ENCODE results near the gene DFFA.

The DFFA gene, protein sequence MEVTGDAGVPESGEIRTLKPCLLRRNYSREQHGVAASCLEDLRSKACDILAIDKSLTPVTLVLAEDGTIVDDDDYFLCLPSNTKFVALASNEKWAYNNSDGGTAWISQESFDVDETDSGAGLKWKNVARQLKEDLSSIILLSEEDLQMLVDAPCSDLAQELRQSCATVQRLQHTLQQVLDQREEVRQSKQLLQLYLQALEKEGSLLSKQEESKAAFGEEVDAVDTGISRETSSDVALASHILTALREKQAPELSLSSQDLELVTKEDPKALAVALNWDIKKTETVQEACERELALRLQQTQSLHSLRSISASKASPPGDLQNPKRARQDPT

DNA sequence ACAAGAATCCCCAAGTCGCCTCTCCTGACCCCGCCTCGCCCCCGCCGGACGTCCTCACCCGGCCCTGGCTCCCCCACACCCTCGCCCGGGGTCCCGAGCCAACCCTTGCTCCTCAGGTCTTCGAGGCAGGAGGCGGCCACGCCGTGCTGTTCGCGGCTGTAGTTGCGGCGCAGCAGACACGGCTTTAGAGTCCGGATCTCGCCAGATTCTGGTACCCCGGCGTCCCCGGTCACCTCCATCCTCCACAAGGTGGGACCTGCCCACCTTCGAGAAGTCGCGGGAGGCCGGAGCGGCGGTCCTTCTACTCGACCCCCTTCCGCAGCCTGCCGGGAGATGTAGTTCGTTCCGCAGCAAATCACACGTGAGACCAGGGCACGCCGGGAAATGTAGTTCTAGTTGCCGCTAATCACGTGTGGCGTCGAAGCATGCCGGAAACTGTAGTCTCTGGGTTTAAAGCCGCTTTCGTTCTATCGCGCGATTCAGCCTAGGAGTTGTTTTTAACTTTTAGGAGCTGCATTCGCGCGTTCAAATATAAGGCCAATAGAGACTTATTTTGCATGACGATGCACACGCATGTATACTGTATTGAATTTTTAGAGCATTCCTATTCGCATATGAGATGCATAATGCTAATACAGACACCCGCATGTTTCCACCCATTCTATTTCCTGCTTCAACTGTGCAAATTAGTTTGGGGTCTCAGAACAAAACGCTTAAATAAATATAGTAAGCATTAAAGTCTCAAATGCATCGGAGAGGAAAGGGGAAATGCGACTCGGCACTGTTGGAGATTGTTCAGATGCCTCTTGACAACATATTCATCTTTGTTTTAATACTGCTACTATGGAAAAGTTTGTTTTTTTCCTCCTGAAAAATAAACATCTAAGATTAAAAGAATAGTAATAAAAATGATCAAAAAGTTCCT, at the start of gene DFFA:
Gene DFFA (minus strand): TSS at position 310 of the 925 bp plus-strand sequence. CDS start 71 bp downstream, at position 239.
- DNase-seq (ENCODE audit: low read depth in 2 of 2) = peak; percentile 77 to 87

DNA sequence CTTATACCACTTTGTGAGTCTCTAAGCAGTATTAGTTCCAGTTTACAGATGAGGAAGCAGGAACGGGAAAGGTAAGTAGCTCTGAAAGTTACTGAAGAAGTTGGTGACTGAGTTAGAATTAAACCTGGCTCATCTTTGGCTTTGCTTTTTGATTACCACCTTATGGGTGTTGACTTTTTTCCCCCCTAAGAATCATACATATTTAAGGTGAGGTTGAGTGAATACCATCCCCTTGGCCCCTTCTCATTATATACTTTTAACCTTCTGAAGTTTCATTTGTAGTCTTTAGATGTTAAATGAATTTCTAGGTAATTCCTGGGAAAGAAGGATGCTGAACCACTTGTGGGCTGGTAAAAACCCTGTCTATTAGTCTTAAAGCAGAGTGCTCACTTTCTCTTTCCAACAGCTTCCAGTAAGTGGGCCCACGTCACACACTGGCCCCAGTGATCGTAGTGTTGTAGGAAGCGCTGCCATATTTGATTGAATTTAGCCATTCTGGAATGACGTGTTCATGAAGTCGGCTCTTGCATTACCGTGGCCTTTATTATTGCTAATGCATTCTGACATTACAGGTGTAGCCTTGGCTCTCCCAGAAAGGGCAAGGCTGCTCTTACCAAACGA, 49.3 kb upstream of the DFFA start:
- DNase-seq (ENCODE audit: low read depth in 2 of 2) = no peak

DNA sequence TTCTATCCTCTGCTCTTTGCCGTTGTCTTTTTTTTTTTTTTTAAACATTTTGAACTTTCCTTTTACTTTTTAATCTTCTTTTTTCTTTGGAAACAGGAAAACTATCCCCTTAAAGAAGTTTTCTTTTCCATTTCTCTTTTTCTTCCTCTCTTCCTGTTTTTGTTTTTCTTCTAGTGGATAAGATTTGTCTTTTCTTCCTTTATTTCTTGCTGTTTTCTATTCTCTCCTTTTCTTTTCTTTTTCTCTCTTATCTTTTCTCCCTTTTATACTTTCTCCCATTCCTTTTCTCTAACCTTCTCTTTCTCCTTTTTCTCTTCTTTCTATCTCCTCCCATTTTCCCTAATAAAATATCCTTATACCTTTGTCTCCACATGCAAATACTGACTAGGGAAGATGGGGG, 48.6 kb upstream of the DFFA start:
- DNase-seq (ENCODE audit: low read depth in 2 of 2) = no peak

DNA sequence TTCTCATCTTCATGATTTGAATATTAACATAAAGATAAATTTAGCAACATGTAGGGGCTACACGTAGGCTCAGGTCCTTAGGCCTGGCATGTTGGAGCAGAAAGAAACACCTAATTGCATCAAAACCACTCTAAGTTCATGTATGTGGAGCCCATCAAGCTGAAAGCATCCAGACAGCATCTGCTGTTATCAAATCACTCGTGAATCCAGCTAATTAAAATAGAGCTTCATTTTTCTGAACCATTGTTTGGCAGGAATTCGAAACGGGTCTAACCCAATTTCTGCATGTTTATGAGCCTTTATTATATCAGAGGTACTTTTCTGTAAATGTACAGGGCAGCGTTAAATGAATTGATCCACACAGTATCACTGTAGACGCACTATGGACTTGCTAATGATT, 48.2 kb upstream of the DFFA start:
- no peak for DNase-seq (ENCODE audit: low read depth in 2 of 2)

DNA sequence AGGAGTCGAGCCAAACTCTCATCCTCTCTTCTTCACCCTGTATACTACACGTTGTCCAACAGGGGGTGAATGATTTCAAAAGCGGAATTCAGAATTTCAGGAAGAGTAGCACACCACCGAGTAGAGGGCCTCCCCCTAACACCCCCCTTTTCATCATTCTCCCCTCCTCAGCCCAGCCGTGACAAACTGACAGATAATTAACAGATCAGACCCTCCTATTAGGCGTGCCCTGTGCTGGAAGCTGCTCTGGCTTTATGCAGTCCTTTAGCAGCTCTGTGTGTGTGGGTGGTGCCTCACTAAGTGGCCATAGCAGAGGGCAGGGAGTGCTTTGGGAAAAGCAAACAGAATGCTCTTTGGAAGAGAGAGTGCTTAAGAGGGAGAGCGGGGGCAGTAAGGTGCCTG, 46.7 kb upstream of the DFFA start:
- DNase-seq (ENCODE audit: low read depth in 2 of 2) = no peak

DNA sequence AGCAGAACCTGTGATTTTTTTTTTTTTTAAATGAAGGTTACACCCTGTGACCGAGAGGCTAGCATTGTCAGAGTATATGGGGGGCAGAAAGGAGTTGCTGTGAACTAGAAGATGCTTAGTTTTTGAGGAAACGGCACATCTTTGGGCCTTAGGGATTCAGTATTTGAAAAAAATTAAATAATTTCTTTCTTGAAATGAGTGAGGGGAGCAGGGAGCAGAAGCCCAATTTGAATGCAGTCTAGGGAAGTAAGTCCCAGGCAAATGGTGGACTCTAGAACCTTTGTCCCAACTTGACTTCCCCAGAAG, 45.3 kb upstream of the DFFA start:
- no peak for DNase-seq (ENCODE audit: low read depth in 2 of 2)

DNA sequence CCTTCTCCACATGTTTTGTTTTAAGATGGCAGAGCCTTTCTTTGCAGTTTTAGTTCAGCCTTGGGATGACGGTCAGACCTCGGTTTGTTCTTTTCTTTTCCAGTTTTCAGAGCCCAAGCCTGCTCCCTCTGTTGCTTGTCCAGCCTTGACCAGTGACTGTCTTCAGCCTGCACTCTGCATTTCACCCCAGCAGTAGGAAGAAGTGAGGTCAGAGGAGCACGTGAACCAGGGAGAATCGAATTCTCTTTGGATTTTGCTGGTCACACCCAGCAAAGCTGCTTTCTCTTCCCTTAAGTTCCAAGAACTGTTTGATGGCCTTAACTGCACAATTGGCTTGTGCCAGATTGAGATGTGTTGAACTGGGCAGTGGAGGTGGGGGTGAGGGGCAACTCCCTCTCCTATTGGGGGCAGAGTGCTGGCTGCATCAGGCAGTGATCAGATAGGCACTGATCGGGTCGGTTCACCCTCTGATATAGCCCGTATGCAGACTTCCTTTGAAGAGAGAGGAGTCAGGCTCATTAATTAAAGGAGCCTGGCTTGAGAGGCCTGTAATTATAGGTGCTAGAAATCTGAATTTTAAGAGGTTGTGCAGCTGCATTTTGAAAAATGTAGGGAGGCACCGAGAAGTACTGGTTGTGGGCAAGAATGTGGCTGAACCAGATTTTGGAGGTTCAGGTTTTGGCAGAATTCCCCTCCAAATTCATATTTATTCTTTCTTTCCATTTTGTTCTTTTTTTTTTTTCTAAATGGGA, 44.8 kb upstream of the DFFA start:
- no peak for DNase-seq (ENCODE audit: low read depth in 2 of 2)

DNA sequence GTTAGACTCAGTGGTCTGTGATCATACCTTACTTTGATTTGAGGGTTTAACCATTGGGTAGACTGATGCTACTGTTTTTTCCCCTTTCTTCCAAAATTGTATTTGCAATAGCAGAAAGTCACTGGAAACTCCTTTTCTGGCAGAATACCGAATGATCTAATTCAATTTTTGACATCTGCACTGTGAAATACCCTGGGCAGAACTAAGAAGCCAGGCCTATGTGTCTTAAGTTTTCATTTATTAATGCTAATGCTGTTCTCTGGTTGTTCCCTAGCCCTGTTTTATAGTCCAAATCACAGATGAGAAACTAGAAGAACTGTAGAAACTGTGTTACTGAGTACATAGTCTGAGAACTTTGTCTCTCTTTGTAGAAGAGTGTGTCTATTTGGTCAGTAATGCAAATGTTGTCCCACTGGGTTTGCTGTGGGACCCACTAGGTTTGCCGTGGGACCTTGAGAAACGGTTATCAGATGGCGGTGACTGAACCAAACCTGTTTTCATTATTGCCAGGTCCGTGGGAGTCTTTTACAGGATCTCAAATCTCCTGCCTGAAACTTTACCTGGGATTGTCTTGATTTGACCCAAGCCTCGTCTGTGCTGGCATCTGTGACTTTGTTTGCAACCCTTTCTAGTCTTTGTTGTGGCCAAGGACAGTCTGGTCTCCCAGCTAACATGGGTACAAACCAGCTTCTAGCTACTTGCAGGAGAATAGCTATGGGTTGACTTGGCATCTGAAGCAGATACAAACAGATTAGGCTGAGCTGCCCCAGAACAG, 43.8 kb upstream of the DFFA start:
- DNase-seq (ENCODE audit: low read depth in 2 of 2) = no peak

DNA sequence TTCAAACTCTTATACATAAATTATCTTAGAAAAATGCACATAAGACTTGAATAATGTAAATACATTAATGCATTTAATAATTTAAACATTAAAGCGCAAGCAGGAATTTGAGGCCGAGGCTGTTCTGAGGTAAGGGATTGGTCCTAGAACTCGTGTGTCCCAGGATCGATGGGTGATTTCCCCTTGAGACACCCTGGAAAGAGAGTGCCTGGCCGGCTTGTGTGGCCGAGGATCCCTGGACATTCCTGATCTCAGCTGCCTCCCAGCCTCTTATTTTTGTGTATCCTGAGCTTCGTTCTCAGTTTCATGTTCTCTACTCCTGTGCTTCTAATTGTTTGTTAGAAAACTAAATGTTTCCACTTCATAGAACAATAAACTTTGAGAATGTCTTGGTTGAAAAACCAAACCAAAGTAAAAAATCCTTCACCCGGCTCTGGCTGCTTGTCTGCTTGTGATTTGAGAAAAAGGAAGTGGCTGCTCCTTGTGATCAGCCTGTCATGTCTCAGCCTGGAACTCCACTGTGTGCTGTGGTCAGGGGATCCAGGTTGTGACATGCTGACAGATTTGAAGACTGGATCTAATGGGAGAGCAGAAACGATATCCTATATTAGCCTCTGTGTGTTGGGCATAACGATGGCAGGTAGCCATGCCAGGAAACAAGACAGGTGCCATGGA, 43.1 kb upstream of the DFFA start:
- no peak for DNase-seq (ENCODE audit: low read depth in 2 of 2)

DNA sequence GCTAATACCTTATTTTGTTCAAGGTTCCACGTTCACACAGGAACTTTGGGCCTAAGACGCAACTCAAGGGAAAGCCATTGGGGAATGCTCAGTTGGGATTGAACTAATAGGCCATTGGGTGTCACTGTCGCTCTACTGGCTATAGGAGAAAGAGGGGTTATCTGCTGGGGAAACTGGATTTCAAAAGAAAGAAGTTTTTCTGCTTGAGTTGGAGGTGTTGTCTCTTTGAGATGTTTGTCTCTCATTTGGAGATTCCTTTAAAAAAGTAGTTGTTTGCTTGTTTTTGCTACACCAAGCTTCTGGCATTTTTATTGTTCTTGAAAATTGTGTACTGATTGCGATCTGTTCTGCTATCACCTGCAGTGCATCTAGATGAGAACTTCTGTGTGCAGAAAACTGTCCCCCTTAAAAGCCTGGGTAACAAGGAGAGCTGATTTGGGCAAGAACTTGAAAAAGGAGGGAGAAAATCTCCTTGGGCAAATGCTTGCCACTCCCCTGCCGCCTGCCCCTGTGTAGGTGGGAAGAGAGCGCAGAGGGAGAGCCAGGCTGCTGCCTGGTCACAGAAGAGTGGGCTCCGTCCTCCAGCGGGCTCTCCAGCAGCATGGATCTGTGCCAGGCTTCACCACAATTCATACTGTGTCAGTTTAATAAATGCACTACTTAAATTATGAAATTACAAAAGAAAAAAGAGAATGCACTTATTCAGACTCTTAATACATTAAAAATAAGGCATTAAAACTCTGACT, 42.3 kb upstream of the DFFA start:
- no peak for DNase-seq (ENCODE audit: low read depth in 2 of 2)

DNA sequence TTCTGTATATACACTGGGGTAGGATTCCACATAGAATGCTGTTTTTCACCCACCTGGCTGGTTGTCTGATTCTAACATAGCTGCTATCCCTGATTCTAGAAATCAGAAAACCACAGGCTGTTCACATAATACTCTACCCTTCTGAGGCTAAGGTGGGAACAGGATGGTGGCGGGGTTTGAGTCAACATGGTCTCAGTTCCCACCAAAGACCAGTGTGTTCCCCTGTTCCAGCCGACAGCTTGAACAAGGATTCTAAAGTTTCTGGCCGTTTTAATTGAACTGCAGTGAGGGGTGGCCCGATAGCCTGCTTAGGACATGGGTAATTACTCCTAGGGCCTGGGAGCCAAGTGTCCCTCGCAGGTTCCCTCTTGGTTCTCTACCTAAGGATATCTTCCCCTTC, 40.9 kb upstream of the DFFA start:
- DNase-seq (ENCODE audit: low read depth in 2 of 2) = no peak

DNA sequence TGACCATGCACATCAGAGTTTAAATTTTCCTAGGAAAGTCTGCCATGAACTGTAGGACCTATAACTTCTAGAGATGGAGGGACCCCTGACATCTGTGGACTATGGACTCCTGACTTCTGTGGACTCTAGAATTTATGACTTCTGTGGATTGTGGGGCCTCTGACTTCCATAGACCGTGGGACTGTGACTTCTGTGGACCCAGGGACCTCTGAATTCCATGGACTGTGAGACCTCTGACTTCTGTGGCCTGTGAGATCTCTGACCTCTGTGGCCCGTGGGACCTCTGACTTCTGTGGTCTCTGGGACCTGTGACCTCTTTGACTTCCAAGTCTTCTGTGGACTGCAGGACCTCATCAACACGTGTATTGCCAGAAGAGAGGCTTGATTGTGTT, 39.2 kb upstream of the DFFA start:
- no peak for DNase-seq (ENCODE audit: low read depth in 2 of 2)

DNA sequence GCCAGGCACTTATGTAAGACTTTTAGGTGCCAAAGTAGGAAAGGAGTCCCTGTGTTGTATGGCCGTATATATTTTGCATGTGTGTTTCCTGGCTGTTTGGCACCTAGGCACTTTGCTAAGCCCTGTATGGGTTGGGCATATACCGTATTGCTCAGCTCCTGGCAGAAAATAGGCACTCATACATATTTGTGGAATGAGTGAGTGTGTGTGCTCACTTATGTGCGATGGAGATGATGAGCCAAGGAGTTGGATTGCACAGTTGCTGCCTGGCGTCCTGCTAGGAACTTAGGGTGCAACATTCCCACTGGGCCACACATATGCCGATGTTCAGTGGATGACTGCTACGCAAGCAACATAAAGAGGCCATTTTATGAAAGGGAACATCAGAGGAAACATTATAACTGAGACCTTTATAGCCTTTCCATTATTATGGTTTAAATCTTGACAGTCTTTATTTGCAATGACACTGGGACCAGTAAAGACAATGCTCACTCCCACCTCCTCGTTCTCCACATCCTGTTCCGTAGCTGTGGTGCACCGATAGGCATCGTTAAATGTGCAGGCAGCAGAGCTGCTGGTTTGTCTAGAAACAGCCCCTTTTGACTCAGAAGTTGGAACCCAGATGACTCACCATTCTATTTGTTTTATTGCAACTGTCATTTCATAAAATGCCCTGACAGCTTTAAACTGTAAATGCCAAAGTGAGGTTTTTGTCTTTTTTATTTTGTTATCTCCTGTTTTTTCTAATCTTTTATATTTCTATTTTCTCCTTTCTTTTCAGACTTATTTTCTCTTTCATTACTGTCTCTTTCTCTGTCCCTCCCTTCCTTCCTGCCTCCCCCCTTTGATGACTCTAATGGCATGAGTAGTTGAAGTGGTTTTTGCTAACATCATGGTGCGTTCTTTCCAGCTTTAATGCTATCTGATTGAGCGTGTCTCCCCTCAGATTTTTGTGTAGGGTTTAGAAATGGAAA, 38.5 kb upstream of the DFFA start:
- peak; percentile 63 to 69 for DNase-seq (ENCODE audit: low read depth in 2 of 2)

DNA sequence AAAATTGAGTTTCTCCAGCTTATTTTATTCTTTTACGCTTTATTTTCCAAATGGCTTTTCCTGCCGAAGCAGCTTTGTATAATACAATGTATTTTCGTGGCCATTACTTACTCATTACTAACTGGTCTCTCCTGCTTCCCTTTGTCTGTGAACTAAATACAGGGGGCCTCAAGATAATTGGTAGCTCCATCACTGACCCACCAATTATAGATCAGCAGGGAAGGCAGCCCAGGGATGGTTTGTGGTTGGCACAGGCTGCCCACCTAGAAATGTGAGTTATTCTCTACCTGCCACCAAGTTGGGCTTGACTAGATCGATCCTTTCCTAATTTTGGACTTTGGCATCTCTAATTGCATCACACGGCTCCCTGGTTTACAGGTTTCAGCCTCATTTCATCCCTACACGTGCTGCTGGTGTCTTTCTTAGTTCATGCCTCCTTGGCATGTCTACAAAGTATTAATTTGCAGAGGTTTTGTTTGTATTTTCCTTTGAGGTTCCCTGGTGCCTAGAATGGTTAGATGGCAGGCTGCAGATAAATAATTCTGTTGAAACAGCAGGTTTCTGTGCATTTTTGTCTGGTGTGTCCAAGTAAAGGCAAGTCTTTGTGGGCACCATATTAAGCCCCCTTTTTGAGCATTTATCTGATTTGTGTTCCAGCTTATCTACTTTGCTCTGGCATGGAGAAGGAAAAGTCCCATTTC, 37.6 kb upstream of the DFFA start:
- no peak for DNase-seq (ENCODE audit: low read depth in 2 of 2)

DNA sequence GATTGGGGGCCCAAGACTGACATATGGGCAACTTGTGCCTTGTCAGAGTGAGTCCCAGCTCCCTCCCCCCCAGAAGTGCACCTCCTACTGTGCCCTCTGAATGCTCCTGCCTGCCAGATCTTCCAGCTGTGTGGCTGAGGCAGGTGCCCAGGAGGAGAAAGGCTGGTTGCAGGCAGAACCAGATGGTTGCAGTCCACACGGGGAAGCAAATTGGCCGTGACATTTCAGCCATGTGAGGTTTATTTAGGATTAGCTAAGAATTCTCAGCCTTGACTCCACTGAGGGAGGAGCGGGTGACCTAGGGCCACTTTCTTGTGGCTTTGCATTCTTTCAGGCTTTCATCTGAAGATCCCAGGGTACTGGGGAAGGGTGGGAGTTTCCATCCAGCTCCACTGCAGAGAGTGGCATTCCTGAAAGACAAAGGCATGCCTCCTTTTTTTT, 36.2 kb upstream of the DFFA start:
- DNase-seq (ENCODE audit: low read depth in 2 of 2) = no peak

DNA sequence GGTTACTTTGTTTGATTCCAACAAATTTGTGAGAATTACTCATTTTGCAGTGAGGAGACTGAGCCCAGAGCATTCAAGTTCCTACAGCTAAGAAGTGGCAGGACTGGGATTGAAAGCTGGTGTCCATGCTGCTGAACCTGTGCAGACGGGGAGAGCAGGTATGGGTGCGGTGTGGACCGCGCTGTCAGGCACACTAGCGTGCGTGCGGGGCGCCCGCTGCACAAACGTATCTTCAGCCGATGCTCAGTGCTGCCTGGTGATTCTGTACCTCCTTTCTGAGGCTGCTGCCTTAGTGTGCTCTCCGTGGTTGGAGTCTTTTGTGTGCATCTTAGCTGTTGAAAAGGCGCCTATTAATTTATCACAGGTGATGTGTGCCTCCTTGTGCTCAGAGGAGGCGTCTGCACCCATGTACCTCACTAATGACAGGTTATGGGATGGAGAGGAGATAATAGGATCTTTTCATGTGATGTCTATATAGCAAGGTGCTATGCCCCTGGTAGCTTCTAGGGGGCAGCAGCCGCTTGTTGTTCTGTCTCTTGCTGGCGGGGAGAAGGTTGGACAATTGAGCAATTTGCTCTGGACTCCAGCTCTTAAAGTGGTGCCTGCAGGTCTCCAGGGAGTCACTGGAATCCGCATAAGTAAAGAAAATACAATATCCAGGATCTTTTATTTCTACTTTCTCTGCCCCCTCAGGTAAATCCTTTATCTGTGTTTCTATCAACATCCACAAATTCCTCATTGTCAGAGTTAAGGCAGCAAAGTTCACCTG, 35.0 kb upstream of the DFFA start:
- no peak for DNase-seq (ENCODE audit: low read depth in 2 of 2)

DNA sequence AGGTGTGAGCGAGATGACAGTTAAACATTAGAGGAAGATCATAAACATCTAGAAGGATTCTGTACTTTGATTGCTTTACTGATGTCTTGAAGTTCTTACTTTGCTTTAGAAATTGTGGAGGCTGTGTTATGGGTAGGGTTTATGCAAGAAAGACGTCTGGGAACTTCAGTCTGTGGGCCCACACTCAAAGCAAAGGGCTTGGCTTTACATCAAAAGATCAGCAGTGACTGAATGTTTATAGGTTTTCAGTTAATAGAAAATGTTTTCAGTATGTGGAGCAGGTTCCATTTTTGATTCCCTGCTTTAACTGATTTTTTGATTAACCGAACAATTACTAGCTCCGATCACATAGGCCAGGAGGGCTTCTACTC, 34.3 kb upstream of the DFFA start:
- no peak for DNase-seq (ENCODE audit: low read depth in 2 of 2)
